SK-N-MC (cell line): ENCODE data around the gene PTOV1.

ENCODE experiments used
- EZH2 ChIP-seq: fragments of 200-600 bp; sonication (generic); IDR thresholded peaks from one replicate; pipeline ENCODE4 v1.6.1; 2017; ENCODE audit warnings: antibody characterized with exemption
- POLR2AphosphoS5 ChIP-seq: IDR thresholded peaks from 2 replicates; pipeline ENCODE4 v1.6.1; 2012; ENCODE audit warnings: mild to moderate bottlenecking, low read depth, low read length, borderline replicate concordance

GRCh38 chr19:49882643-49883042 lies 31.7 kb downstream of the PTOV1 start:
- TF ChIP-seq EZH2 (no peak), POLR2AphosphoS5 (no peak)
